Breast epithelium (tissue), 4 donors: ENCODE data around the gene ITGB2. TPM values are rescaled to one million over a fixed set of nuclear protein-coding genes. Genes with fewer than 3 reads are reported as not detected.

Experiments used
- DNase-seq, 2 donors: peaks; one replicate each; pipeline ENCODE4 v3.0.0-alpha.2; 2019; ENCODE audit warnings: low spot score in 2 of 2
- H3K27ac ChIP-seq, 2 donors: fragments of 200-600 bp; sonication (generic) in 1 of 2; one replicate each; pipeline ENCODE4 v1.5.1; 2016 to 2019; ENCODE audit warnings: mild to moderate bottlenecking in 1 of 2
- H3K27me3 ChIP-seq, 2 donors: fragments of 200-600 bp; sonication (generic) in 1 of 2; one replicate each; pipeline versions ENCODE4 v1.5.1 to v1.6.0; 2017 to 2019; ENCODE audit warnings: control low read depth in 1 of 2, mild to moderate bottlenecking in 1 of 2
- H3K36me3 ChIP-seq: fragments of 200-600 bp; one replicate; pipeline ENCODE4 v1.5.1; 2019
- H3K4me1 ChIP-seq, 2 donors: fragments of 200-600 bp; sonication (generic); one replicate each; pipeline ENCODE4 v1.5.1; 2016 to 2019; ENCODE audit warnings: control low read depth in 1 of 2
- H3K4me3 ChIP-seq, 3 donors: fragments of 200-600 bp; sonication (generic); 1 replicate in 2 of 3; 2 replicates in 1 of 3; pipeline ENCODE4 v1.5.1; 2016 to 2019; ENCODE audit warnings: mild to moderate bottlenecking in 3 of 3, moderate library complexity in 2 of 3
- H3K9me3 ChIP-seq, 2 donors: fragments of 200-600 bp; sonication (generic) in 1 of 2; one replicate each; pipeline ENCODE4 v1.5.1; 2016 to 2019; ENCODE audit warnings: control low read depth in 1 of 2
- POLR2A ChIP-seq: fragments of 450-650 bp; IDR thresholded peaks from one replicate; pipeline ENCODE4 v1.6.1; 2016; ENCODE audit warnings: antibody characterized with exemption, mild to moderate bottlenecking, moderate library complexity
- POLR2AphosphoS5 ChIP-seq, 3 donors: sonication (generic); formaldehyde crosslinking; IDR thresholded peaks; one replicate each; pipeline ENCODE4 v1.6.1; 2017; ENCODE audit warnings: antibody characterized with exemption in 3 of 3
- intact Hi-C: fragments of 100-400 bp; cut with DNase I; formaldehyde crosslinking; loops from one replicate; pipeline ENCODE4 v1.15.1; 2023; ENCODE audit warnings: low total_unique reads
- total RNA-seq, 3 donors: library from RNA; depleted of rRNA; stranded (reverse); fragments of >200 nt; gene quantifications; one replicate each; pipeline ENCODE4 v1.1.0, GENCODE V29; 2016
- TF ChIP-seq, protein P1 (sequence below), 3 donors: fragments of 450-650 bp; IDR thresholded peaks; one replicate each; pipeline ENCODE4 v1.5.1; 2016 to 2017; ENCODE audit warnings: antibody characterized with exemption in 3 of 3, mild to moderate bottlenecking in 3 of 3, moderate library complexity in 3 of 3

ITGB2 gene
- total RNA-seq, 3 donors from 2014 or later = 19.7 to 242 (median 92.8) TPM

DNA sequence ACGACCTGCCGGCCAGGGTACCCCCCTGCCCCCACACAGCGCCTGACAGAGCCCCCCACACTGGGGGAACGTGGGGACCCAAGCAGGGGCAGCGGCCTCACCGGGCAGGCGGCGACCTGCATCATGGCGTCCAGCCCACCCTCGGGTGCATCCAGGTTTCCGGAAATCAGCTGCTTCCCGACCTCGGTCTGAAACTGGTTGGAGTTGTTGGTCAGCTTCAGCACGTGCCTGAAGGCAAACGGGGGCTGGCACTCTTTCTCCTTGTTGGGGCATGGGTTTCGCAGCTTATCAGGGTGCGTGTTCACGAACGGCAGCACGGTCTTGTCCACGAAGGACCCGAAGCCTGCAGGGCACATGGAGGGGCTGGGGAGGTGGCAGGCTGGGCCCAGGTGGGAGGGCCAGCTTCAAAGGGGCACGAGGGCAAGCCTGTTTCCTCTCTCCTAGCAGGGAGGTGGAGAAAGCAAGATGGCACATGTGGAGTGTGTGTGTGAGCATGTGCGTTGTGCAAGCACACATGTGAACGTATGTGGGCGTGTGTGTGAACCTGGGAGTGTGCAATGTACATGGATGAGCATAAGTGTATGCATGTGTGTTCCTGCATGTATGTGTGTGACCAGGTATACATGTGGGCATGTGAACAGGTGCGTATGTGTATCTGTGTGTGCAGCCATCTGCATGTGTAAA lies 19.2 kb downstream of the ITGB2 start:
- H3K4me3 ChIP-seq = no peak overlapping the region
- TF ChIP-seq POLR2A (no peak), POLR2AphosphoS5 (IDR thresholded peaks at IDR 0.05) (no peak)
- TF ChIP-seq, protein P1, sequence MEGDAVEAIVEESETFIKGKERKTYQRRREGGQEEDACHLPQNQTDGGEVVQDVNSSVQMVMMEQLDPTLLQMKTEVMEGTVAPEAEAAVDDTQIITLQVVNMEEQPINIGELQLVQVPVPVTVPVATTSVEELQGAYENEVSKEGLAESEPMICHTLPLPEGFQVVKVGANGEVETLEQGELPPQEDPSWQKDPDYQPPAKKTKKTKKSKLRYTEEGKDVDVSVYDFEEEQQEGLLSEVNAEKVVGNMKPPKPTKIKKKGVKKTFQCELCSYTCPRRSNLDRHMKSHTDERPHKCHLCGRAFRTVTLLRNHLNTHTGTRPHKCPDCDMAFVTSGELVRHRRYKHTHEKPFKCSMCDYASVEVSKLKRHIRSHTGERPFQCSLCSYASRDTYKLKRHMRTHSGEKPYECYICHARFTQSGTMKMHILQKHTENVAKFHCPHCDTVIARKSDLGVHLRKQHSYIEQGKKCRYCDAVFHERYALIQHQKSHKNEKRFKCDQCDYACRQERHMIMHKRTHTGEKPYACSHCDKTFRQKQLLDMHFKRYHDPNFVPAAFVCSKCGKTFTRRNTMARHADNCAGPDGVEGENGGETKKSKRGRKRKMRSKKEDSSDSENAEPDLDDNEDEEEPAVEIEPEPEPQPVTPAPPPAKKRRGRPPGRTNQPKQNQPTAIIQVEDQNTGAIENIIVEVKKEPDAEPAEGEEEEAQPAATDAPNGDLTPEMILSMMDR (IDR thresholded peaks at IDR 0.05) = no peak
- no peak for DNase-seq
- intact Hi-C loops = no loop called here
- no peak overlapping the region for H3K27ac ChIP-seq
- no peaks in the 10 kb centered on the region for H3K36me3 ChIP-seq
- H3K27me3 ChIP-seq = no peaks in the 10 kb centered on the region
- H3K4me1 ChIP-seq = no peaks in the 10 kb centered on the region
- H3K9me3 ChIP-seq = no peaks in the 10 kb centered on the region

DNA sequence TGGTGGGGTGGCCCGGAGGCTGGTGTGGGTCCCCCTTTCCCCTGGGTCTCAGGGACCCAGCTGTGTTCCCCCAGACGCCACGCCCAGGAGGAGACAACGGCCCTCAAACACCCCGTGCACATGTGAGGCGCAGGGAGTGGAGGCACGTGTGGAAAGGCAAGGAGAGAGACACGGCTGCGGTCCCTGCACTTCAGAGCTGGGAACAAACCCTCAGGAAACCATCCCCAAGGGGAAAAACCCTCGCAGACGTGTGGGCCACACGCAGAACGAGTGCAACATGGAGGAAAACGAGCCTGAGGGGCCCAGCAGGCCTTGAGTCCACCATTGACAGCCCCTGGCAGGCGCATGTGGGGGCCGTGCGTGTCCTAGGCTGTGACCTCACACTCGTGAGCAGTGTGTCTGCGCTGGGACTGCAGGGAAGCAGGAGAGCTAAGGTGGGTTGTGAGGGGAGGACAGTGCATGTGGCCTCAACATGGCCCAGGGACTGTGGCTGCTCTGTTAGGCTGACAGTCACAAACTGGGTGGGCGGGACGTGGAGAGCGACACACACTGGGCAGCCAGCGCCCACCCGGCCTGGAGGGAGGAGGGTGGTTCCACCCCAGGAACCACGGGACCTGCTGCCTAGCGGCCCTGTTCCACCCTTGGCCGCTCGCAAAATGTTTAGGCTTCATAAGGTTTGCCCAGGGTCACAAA lies 20.0 kb downstream of the ITGB2 start:
- no peaks in the 10 kb centered on the region for H3K36me3 ChIP-seq
- DNase-seq = no peak
- H3K4me3 ChIP-seq = no peak overlapping the region
- TF ChIP-seq, protein P1 (IDR thresholded peaks at IDR 0.05) = no peak
- TF ChIP-seq POLR2AphosphoS5 (IDR thresholded peaks at IDR 0.05) (no peak), POLR2A (no peak)
- no peak overlapping the region for H3K27ac ChIP-seq
- intact Hi-C loops = no loop called here
- H3K27me3 ChIP-seq = no peaks in the 10 kb centered on the region
- H3K9me3 ChIP-seq = no peaks in the 10 kb centered on the region
- no peaks in the 10 kb centered on the region for H3K4me1 ChIP-seq

DNA sequence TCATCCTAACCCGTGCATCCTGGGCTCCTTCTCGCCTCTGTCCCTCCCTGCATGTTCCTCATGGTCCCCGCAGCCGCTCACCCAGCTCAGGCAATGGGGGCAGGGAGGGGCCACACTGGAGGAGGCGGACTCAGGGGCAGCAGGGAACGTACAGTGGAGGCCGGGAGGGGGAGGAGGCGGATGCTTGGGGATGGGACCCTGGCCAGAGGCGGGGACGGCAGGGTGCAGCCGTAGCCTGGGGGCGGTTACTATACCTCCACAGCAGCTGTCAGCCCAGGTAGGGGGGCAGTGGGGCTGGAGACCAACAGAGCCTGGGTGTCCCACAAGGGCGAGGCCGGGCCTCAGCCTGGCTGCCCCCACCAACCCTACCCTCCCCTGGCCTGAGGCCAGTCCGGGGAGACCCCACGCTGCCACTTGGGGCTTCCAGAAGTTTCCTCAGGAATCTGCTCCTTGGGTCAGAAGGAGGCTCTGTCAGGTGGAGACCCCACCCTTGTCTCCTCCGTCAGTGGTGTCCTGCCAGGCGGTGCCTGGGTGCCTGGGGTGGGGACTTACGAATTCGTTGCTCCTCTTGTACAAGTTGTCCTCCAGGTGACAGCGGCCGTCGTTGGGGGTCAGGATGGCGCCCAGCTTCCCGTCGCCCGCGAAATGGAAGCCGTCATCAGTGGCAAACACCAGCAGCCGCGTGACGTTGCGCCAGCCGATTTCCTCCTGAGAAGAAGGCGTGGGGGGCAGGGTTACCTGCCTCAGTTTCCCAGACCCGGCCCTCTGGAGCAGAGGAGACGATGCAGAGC lies 20.7 kb downstream of the ITGB2 start:
- intact Hi-C loops = no loop called here
- no peak for TF ChIP-seq POLR2A
- no peak for TF ChIP-seq POLR2AphosphoS5 (IDR thresholded peaks at IDR 0.05)
- TF ChIP-seq, protein P1 (IDR thresholded peaks at IDR 0.05) = no peak
- Histone ChIP-seq H3K27ac (no peak overlapping the region), H3K36me3 (no peaks in the 10 kb centered on the region), H3K4me1 (no peaks in the 10 kb centered on the region), H3K27me3 (no peaks in the 10 kb centered on the region), H3K9me3 (no peaks in the 10 kb centered on the region), H3K4me3 (no peak overlapping the region)
- no peak for DNase-seq

DNA sequence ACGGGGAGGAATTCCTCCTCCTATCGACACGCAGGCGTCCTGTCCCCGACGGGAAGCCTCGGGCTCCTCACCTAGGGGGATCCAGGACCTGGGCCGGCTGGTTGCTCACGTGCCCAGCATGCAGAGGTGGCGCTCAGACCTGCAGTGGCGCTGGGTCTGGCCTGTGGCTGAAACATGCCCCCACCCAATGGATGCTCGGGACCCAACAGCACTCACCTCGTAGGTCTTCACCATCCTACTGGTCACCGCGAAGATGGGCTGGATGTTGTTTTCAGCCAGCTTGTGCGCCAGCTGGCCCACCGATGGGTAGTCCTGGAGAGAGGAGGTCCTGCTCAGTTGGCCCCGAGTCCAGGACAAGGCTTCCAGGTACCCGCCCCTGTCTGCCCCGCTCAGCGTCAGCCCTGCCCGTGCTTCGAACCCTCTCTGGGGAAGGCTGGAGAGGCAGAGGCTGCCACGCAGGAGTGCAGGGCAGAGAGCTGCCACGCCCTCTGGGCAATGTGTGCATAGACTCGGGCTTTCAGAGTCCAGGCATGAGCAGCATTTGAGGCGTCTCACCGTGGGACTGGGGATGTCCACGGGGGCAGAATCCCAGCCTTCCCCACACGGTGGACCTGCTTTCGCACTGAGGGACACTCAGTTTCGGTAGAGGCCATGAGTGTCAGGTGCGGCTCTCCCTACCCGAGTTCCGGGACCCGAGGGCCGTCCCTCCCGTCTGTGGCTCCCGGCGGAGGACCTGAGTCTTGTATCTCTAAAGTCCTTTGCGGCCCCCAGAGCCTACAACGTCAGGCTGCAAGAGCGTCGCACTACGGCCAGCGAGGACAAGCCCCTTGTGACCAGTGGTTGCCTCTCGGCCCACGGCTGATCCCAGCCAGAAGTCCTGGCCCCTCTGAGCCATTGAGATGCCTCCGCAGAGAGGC lies 21.6 kb downstream of the ITGB2 start:
- Histone ChIP-seq H3K27me3 (no peaks in the 10 kb centered on the region), H3K9me3 (no peaks in the 10 kb centered on the region), H3K36me3 (no peaks in the 10 kb centered on the region), H3K4me1 (no peaks in the 10 kb centered on the region), H3K27ac (no peak overlapping the region), H3K4me3 (no peak overlapping the region)
- intact Hi-C loops = no loop called here
- TF ChIP-seq POLR2A = no peak
- TF ChIP-seq POLR2AphosphoS5 (IDR thresholded peaks at IDR 0.05) = no peak
- TF ChIP-seq, protein P1 (IDR thresholded peaks at IDR 0.05) = no peak
- DNase-seq = no peak
